Kidney (tissue), 14 donors: ENCODE measurements around the gene HAP1. TPM values are rescaled to one million over a fixed set of nuclear protein-coding genes. Genes with fewer than 3 reads are reported as not detected.

Experiments
- DNase-seq, 5 donors: peaks; one replicate each; pipeline ENCODE4 v3.0.0-alpha.2; 2013 to 2020
- FAIRE-seq: peaks from 2 replicates; lab custom pipeline; 2012; peaks lifted over from hg19 to GRCh38; lab: Jason Lieb, UNC
- H3K27ac ChIP-seq, 2 donors: one replicate each; pipeline ENCODE4 v1.7.0; 2013; ENCODE audit warnings: low read depth in 2 of 2, low read length in 2 of 2, inconsistent platforms in 1 of 2
- H3K27me3 ChIP-seq: one replicate; pipeline ENCODE4 v1.7.1; 2013; ENCODE audit warnings: low read length, inconsistent platforms; ENCODE audit not compliant: control insufficient read depth, insufficient read depth
- H3K36me3 ChIP-seq, 3 donors: one replicate each; pipeline versions ENCODE4 v1.7.0 to v1.7.1; 2013; ENCODE audit warnings: low read length in 3 of 3, control low read depth in 1 of 3, inconsistent platforms in 1 of 3; ENCODE audit not compliant: insufficient read depth in 3 of 3, control insufficient read depth in 2 of 3
- H3K4me1 ChIP-seq, 3 donors: one replicate each; pipeline versions ENCODE4 v1.7.0 to v1.7.1; 2013; ENCODE audit warnings: low read length in 3 of 3, inconsistent platforms in 1 of 3, low read depth in 1 of 3; ENCODE audit not compliant: control insufficient read depth in 2 of 3, insufficient read depth in 2 of 3
- H3K4me3 ChIP-seq, 3 donors: one replicate each; pipeline versions ENCODE4 v1.7.0 to v1.8.1; 2013; ENCODE audit warnings: low read length in 3 of 3, control low read depth in 1 of 3, inconsistent platforms in 1 of 3
- H3K9ac ChIP-seq, 3 donors: one replicate each; pipeline versions ENCODE4 v1.7.0 to v1.7.1; 2013; ENCODE audit warnings: low read length in 3 of 3, control low read depth in 1 of 3, inconsistent platforms in 1 of 3
- H3K9me3 ChIP-seq, 3 donors: one replicate each; pipeline versions ENCODE4 v1.7.0 to v1.7.1; 2013; ENCODE audit warnings: low read length in 3 of 3, control low read depth in 1 of 3, inconsistent platforms in 1 of 3; ENCODE audit not compliant: control insufficient read depth in 2 of 3, insufficient read depth in 1 of 3
- CTCF ChIP-seq: IDR thresholded peaks from 3 replicates; pipeline ENCODE4 v1.5.1; 2012; ENCODE audit warnings: mild to moderate bottlenecking, moderate library complexity, borderline replicate concordance; ENCODE audit not compliant: insufficient read depth; ENCODE audit errors: extremely low read depth
- intact Hi-C: fragments of 100-400 bp; cut with DNase I; formaldehyde crosslinking; loops from one replicate; pipeline ENCODE4 v1.11.1; 2022
- polyA plus RNA-seq: library from polyadenylated mRNA; stranded (reverse); fragments of 350-450 nt; fragmentation: Illumina TruSeq; extraction: RNeasy Lipid Tissue Mini Kit (QIAGEN cat#74804); gene quantifications from one replicate; pipeline ENCODE4 v1.2.3, GENCODE V29; 2014; ENCODE audit warnings: low read depth, low replicate concordance; ENCODE audit not compliant: insufficient read depth
- total RNA-seq: library from RNA; stranded (reverse); fragmentation: NEBNext Ultra II Directional; extraction: Animal tissue kit (Norgen Biotek cat#: 25700); gene quantifications from one replicate; pipeline ENCODE4 v1.2.1, GENCODE V29; 2021
- donor health status: control.
- donor health status: control.
- donor health status: control.
- donor health status: control.
- donor health status: control.
- donor health status: DM: yes; HTN: yes; CAD: no.
- donor health status: Normal renal cell carcinoma (clear cell type).

Gene HAP1
- total and polyA plus RNA-seq, 2 donors from 2014 or later, result 0.99 to 1.3 TPM

GRCh38 chr17:41723801-41724475 is 10.5 kb downstream of the HAP1 start:
- Histone ChIP-seq H3K36me3 (no peaks in the 10 kb centered on the region), H3K4me3 (no peak overlapping the region), H3K4me1 (no peaks in the 10 kb centered on the region), H3K27ac (no peak overlapping the region), H3K27me3 (no peaks in the 10 kb centered on the region), H3K9ac (no peak overlapping the region), H3K9me3 (no peaks in the 10 kb centered on the region)
- intact Hi-C loops, result no loop called here
- DNase-seq (no peak), FAIRE-seq (no peak)
- TF ChIP-seq CTCF, result no peak

- H3K36me3 ChIP-seq, result no peaks in the 10 kb centered on the region
- no peaks in the 10 kb centered on the region for H3K9me3 ChIP-seq
- no peak overlapping the region for H3K4me3 ChIP-seq
- intact Hi-C loops, result no loop called here
- H3K4me1 ChIP-seq, result no peaks in the 10 kb centered on the region
- H3K9ac ChIP-seq, result no peak overlapping the region
- no peaks in the 10 kb centered on the region for H3K27me3 ChIP-seq
- H3K27ac ChIP-seq, result no peak overlapping the region
- FAIRE-seq (no peak), DNase-seq (no peak)
- no peak for TF ChIP-seq CTCF
Measured at GRCh38 chr17:41722231-41722630, 12.2 kb downstream of the HAP1 start.

- H3K36me3 ChIP-seq, result no peaks in the 10 kb centered on the region
- intact Hi-C loops, result no loop called here
- no peak overlapping the region for H3K4me3 ChIP-seq
- H3K4me1 ChIP-seq, result no peaks in the 10 kb centered on the region
- H3K9me3 ChIP-seq, result no peaks in the 10 kb centered on the region
- H3K27me3 ChIP-seq, result no peaks in the 10 kb centered on the region
- TF ChIP-seq CTCF, result no peak
- DNase-seq (no peak), FAIRE-seq (no peak)
- no peak overlapping the region for H3K9ac ChIP-seq
- no peak overlapping the region for H3K27ac ChIP-seq
Measured at GRCh38 chr17:41718287-41718645, 16.2 kb downstream of the HAP1 start.
